GM21515 (cell line): ENCODE results near the gene SLC8B1.

Experiments used
- ATAC-seq: cut with Tn5 transposase; IDR thresholded peaks from one replicate; pipeline ENCODE4 v1.9.1; 2021; ENCODE audit not compliant: unreplicated experiment

SLC8B1 gene

DNA sequence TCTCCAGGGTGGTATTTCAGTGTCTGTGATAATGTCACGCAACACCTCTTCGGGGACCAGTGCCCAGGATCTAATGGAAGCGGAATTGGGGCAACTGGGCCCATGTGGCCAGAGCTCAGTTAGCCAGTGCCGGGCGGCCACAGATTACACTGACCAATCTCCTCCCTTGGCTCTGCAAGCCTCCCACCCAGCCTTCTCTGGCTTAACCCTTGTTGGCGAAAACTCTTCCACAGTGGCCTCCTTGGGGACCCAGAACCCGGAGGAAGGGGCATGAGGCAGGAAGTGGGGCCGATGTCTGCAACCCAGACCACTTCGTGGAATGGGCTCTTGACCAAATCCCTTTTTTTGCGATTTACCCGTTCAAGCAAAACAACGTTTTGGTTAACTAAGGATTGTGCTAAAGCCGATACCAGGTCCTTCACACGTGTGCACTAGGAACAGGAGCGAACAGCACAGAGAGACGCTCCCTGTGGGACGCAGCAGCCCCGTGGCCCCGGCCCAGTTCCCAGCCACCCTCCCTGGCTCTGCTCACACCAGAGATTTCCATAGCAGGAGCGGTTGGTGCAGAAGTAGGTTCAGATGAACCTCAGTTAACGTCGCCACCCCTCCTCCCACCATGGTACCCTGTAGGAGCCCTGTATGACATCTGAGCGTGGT lies 38.2 kb downstream of the SLC8B1 start:
- no peak for ATAC-seq

DNA sequence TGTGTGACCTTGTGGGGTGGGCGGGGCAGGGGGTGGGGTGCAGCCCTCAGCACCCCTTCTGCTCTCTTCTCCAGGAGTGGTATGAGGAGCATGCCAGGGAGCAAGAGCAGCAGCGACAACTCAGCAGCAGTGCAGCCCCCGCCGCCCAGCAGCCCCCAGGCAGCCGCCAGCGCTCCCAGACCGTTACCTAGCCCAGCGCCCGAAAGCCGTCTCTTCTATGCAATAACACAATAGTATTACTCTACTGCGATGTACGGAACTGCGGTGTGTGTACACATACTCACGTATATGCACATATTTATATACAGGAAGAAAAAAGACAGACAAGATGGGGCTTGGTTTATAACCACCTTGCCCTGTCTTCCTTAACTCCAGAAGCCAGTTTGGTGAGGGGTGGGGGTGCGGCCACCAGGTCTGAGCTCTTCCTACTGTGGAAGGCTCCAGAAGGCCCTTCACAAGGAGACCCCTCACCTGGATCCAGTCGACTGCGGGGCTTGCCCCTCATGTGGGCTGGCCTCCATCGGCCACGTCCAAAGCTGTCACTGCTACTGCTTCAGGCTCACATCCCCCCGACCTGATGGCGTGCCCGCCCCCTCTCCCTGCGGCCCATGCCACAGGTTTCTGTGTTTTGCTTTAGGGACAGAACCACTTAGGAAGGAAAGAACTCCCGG lies 38.9 kb downstream of the SLC8B1 start:
- no peak for ATAC-seq

DNA sequence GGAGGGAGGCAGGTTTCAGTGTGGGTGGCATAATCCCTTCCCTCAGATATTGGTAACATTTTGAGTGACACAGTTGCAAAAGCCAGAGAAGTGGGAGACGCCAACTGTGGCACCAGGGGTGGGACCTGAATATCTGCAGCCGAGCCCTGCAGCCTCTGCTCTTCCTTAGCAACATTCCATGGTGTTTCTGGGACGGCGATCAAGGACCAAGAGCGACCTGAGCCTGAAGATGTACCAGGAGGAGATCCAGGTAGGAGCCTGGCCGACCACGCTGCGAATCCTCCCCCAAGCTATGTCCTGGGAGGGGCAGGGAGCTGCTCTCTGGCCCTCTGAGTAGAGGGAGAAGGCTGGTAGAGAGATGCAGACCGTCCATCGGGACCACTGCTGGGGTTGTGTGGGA lies 41.8 kb downstream of the SLC8B1 start:
- ATAC-seq = no peak

DNA sequence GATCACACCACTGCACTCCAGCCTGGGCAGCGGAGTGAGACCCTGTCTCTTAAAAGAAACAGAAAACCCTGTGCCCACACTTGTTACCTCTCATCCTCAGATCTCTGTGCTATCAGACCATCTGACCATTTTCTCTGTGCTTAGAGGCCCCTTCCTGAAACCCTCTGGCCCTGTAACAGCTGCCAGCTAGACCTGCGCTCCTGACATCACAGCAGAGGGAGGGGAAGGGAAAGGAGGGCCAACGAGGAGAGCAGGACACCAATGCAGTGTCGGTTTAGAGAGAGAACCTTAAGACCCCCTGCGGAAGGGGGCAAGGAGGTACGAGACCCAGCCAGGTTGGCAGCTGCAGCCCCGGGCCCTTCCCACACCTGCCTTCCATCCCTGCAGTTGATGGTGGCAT lies 42.4 kb downstream of the SLC8B1 start:
- no peak for ATAC-seq

DNA sequence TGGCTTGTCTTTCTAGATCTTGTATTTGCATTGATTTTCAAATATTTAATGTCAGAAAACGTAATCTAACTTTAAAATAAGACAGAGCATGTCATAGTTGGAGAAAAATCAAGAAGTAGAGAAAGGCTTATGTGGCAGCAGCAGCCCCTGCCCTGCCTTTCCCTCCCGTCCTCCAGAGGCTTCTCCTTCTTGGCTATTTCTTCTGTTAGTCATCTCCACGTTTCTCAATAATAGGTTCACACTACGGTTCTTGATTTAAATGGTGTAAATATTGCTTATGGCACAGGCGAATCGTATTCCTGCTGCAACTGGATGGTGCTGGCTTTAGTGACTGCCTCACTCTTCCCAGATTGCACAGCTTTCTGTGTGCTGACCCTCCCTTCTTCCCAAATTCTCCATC lies 42.8 kb downstream of the SLC8B1 start:
- no peak for ATAC-seq

DNA sequence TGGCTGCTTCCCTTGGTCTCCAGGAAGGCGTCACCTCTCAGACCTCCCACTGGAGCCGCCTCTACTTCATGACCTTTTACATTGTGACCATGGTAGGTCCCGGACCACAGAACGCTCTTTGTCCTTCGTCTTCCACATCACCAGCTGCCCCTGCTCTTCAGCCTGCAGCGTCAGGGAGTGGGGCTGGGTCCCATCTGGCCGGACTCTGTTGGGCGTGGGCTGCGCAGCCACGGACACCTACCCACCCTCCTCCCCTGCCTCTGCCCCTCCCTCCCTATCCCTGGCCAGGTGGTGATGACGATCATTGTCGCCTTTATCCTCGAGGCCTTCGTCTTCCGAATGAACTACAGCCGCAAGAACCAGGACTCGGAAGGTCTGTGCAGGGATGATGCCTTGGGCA lies 43.3 kb downstream of the SLC8B1 start:
- ATAC-seq = no peak

DNA sequence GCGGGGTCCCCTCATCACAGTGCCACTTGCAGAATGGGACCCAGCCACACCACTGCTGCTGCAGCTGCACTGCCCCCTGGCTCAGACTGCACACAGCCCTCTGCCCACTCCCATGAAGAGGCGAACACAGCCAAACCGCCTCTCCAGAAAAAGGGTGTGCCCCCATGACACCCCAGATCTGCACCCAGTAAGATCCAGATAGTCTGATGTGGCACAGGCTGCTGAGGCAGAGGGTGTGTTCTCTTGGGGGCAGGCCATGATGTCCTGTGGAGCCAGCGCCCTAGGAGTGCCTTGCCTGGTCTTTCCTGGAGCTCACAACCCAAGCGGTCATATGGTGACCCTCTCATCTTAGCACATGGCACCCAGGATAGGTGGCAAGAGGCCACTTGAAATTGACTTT lies 44.4 kb downstream of the SLC8B1 start:
- ATAC-seq = no peak

DNA sequence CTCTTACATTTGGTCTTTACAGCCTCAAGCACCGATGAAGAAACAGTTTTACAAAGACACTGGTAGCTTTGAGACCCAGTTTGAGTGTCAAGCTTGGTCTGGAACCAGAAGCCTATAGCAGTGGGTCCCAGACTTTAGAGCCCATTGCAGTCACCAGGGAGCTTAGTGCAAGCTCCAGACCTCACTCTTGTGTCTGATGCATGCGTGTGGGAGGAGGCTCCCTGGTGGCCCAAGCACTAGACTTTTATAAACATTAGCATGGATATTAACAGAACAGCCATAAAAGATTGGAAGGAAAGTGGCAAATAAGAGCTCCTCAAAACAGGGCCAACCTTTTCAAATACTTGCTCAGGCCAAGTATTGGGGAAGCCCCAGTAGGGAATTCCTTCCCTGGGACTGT lies 45.5 kb downstream of the SLC8B1 start:
- ATAC-seq = no peak

DNA sequence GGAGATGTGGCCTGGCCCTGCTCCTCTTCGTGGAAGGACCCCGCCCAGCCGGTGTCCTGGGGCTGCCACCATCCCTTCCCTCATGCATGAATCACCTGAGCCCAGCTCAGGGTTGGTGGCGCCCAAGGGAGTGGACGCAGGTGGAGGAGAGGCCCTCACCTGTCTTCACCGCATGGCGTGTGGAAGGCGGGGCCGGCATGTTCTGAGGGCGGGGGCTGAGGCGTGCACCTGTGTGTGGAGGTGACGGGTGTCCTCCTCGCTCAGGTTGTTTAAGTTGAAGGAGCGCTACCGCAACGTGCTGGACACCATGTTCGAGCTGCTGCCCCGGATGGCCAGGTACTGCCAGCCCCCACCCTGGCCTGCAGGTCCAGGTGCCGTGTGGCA lies 47.0 kb downstream of the SLC8B1 start:
- no peak for ATAC-seq

DNA sequence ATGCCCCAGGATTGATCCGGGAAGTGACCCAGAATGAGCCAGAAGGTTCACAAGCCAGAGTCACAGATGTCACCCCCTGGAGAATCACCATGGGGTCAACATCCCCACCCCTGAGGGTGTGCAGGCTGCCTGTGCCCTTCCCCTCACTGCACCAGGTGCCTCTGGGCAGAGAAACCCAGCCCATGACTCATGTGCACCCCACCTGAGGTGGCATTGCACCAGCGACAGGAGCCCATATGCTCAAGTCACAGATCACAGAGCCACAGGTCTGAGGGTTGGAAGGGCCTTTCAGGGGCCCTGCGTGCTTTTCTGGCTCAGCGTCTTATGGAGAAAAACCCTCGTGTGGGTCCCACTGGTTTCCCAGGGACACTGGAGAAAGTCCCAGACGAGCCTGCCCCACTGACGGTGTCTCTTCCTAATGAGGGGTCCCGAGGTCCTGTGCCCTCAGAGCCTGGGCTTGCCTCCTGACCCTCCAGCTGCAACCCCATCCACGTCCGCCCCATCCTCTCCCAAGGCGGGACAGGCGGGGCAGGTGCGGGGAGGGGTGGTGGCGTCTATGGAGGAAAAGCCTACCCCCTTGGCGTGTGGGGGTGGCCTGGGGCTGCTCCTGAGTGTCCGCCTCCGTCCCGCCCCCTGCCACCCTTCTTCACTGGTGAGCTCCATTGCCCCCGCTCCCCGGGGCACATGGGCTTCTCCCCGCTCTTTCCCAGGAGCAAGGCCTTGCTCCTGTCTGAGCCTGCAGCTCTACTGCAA lies 47.6 kb downstream of the SLC8B1 start:
- ATAC-seq = no peak

DNA sequence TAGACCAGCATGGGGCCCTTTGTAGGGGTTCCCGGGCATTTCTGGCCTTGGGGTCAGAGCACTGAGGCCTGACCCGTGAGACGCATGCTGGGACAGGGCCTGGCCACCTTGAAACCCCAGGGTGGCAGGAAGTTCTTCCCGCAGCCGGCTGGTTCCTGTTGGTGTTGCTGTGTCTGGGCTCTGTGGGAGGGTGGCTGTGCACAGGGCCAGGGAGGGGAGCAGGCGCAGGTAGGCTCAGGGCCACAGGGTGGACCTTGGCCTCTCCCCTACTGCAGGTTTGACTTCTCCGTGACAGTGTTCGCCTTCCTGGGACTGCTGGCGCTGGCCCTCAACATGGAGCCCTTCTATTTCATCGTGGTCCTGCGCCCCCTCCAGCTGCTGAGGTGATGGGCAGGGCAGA lies 48.2 kb downstream of the SLC8B1 start:
- no peak for ATAC-seq

DNA sequence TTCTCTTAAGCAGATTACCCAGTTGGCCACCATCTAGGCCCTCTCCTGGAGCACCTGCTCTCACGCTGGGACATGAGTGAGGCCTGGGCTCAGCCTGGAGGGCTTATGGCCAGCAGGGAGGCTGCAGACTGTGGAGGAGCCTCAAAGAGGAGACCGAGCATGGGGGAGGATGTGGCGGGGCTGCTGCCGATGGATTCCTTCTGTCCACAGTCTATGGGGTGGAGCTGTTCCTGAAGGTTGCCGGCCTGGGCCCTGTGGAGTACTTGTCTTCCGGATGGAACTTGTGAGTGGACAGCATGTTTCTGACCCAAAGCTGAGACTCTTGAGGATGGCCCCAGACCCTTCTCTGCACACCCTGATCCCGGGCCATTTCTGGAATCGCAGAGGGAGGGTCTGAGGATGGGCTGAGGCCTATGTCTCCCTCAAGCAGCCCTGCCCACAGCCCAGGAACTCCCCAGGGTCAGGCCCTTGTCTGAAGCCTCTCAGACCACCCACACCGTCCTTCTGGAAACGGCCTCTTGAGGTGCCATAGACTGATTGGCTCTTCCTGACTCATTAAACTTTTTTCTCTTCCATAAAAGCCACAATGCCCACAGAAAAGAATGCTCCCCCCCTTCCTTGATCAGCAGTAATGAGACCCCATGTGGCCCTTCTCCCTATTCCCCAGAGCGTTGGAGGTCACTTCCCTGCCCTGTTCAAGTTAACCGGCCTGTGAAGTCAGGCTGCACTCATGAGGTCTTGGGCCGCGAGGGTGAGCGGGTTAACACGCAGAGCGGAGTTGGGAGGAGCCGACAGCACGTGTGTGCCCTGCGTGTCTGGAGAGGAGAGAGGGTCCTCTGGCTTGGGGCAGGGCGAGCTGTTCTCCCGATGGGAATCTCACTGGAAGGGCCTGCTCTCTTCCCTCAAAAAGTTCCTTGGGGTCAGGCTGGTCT lies 49.0 kb downstream of the SLC8B1 start:
- no peak for ATAC-seq

DNA sequence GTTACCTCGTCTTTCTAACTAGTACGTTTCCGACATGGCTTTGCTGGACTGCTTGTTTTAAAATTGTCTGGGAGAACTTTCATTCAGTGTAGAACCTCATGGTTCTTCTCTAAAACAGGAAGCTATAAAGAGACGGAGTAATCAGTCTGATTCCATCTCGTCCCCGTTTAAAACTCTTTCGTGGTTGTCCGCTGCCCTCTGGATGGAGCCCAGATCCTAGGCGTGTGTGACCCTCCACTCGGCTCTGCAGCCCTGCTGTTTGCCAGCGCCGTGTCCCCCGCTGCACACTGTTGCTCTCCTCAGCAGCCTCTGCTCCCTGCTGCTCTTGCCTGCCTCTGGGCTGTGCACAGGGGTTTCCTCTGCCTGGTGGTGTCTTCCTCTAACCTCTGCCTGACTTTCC lies 50.2 kb downstream of the SLC8B1 start:
- ATAC-seq = no peak

DNA sequence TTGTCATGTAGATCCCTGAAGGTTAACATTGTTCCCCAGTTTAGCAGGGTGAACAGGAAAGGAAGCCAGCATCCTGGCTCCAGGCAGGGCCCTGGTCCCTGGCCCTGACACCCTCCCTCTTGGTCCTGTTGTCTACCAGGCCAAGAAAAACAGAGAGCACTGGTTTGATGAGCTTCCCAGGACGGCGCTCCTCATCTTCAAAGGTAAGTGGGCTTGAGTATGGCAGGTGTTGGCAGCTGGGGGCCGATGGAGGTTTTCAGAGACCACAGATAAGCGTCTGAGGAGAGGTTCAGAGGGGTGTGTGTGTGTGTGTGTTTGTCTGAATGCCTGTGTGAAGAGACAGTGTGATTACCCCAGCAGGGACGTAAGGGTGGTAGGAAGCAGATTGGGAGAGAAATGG lies 56.3 kb downstream of the SLC8B1 start:
- ATAC-seq = no peak

DNA sequence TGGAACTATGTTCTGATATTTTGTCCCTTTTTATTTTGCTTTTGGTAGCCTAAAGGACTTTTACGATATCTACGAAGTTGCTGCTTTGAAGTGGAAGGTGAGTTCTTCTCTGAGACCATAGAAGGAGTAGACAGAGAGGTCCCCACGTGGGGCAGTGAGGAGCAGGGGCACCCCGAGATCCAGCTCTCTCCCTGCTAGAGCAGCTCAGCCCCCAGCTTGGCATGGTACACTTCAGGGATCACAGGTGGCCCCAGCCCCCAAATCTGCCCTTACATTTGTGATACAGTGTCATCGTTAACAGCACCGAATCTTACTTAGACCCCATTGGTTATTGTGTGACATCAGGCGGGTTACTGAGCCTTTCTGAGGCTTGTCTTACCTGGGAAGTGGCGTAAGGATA lies 56.8 kb downstream of the SLC8B1 start:
- ATAC-seq = no peak

DNA sequence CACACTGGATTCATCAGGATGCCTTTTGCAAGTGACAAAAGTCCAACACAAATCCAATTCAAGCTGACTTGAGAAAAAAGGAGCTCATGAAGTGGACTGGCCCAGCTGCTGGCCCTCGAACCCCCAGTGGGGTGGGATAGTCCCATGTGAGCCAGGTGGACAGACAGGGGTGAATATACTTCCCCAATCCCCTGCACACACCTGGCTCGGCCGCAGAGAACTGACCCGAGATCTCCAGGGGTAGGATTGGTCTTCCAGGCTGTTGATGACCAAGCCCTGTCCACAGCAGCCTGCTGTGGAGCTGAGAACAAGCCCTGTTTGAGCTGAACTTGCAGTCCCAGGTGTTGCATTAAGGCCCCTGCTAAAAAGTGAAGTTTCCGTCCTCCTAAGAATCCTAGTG lies 57.4 kb downstream of the SLC8B1 start:
- no peak for ATAC-seq

DNA sequence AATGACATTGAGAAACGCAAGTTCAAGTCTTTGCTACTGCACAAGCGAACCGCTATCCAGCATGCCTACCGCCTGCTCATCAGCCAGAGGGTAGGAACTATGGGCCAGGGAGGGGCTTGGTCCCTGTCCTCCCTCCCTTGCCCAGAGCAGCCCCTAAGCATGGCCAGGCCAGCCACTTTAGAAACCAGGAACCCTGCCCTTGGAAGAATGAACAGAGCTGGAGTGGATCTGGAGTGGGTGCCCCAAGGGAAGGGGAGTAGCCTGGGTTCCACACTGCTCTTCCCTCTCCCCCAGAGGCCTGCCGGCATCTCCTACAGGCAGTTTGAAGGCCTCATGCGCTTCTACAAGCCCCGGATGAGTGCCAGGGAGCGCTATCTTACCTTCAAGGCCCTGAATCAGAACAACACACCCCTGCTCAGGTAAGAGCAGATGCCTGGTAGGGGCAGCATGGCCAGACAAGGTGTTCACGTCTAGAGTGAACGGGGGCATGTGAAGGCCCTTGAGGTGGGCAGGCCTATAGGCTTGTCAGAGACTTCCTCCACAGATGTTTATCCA lies 57.9 kb downstream of the SLC8B1 start:
- ATAC-seq = no peak

DNA sequence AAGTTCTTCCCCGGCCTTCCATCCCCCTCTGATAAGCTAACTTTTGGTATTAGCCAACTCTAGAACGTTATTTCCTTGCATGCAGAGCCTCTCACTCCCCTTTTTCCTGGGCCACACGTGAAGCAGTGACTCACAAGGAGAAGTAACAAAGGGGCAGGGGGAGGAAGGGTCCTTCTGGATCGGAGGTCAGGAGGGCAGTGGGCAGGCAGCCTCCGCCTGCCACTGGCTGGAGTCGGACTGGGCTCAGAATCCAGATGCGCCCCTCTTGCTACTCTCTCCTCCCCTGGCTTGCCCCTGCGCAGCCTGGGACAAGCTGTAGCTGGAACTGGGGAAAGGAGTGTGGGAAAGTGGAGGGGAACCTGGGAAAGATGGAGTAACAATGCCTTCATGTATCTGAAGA lies 58.6 kb downstream of the SLC8B1 start:
- no peak for ATAC-seq

DNA sequence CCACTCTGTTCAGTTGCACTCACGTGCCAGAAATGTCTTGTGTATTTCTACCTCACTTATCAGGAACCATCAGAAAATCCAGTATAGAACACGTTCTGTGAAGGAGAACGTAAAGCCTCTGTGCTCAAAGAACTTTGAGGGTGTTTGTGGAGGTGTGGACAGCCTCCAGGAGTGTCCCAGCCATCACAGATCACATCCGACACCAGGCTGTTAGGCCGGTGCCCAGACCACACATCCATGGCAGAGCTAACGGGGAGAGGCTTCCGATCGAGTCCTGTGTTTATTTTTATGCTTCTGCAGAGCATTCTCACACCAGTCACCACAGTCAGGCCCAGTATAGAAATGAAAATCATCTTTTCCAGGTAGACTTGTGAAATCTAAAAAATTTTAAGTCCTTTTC lies 60.1 kb downstream of the SLC8B1 start:
- ATAC-seq = no peak

DNA sequence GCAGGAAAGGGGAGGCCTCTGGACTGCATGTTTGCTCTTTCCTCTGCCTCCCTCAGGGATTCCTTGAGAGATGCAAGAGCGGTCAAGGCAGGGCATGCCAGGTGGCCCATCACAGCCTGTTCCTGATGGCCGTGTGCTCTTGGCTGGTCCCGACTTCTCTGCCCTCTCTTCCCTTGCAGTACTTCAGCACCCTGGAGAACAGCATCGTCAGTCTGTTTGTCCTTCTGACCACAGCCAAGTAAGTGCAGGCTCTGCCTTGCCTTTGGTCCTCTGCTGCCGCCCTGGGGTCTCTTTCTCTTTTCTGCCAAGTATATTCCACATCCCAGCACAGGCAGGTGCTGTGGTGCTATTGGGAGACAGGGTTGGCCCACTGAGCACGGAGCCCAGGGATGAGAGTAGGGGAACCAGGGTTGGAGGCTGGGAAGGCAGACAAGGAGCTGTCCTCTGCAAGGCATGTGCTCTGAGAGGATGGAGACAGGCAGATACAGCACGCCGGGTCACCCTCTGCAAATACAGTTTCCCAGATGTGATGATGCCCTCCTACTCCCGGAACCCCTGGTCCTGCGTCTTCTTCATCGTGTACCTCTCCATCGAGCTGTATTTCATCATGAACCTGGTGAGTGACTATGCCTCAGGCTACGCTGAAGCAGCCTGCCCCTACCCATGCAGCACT lies 61.7 kb downstream of the SLC8B1 start:
- ATAC-seq = no peak
